ENCODE results near the gene PRR20G. TPM values are rescaled to one million over a fixed set of nuclear protein-coding genes. Genes with fewer than 3 reads are reported as not detected.

The PRR20G gene
- total and polyA plus RNA-seq, 10 of the 15 experiments (the other 5 are each of a cell fraction or from before 2014, with no cell fraction given) = not detected

GRCh38 chr3:127266186-127266585 lies 21.7 kb downstream of the PRR20G start:
- Histone ChIP-seq H2AFZ (ENCODE audit: control insufficient read depth, low read depth, low read length) (no peak overlapping the region), H3K27ac (ENCODE audit: control insufficient read depth, insufficient read depth) (no peak overlapping the region), H3K4me3 (no peak overlapping the region), H3K4me2 (ENCODE audit: control insufficient read depth, insufficient read depth) (no peak overlapping the region), H3K9me3 (replicated peaks; ENCODE audit: control insufficient read depth, insufficient read depth, low read length) (no peaks in the 10 kb centered on the region; the same call in 2 of the 3 replicates), H3K9ac (ENCODE audit: control insufficient read depth, insufficient read depth, low read length) (no peak overlapping the region), H4K20me1 (ENCODE audit: control insufficient read depth, insufficient read depth) (no peaks in the 10 kb centered on the region), H3K4me1 (ENCODE audit: control insufficient read depth, insufficient read depth, low read length) (no peaks in the 10 kb centered on the region), H3K27me3 (replicated peaks in 1 of 2; ENCODE audit: control insufficient read depth in 2 of 2, insufficient read depth in 2 of 2, low read length in 1 of 2) (no peaks in the 10 kb centered on the region; a peak in 1 of 4 replicates), H3K36me3 (ENCODE audit: control insufficient read depth in 2 of 2, insufficient read depth in 2 of 2, low read length in 1 of 2) (no peaks in the 10 kb centered on the region), H3K79me2 (ENCODE audit: control insufficient read depth, insufficient read depth, low read length) (no peaks in the 10 kb centered on the region)
- ATAC-seq = no peak
- RAD21 ChIA-PET (ENCODE audit: unreplicated experiment) = no interaction called here
- DNase-seq (ENCODE audit: low read depth, low spot score) = no peak
- no TSS peak for BruUV-seq (replicated peaks)
- CTCF ChIA-PET = no interaction called here
- SMC1A ChIA-PET (ENCODE audit: uncharacterized antibody, unreplicated experiment) = no interaction called here
- intact Hi-C loops (cut with micrococcal nuclease; ENCODE audit: unreplicated experiment) (no loop called here), in situ Hi-C loops (cut with MboI) (no loop called here)
- POLR2A ChIA-PET = no interaction called here
- no peak for TF ChIP-seq ATF7 (IDR thresholded peaks at IDR 0.05; ENCODE audit: low read depth)
- no peak for TF ChIP-seq SMAD5 (IDR thresholded peaks at IDR 0.05; ENCODE audit: low read depth)
- TF ChIP-seq SMARCA5 (IDR thresholded peaks at IDR 0.05) = no peak
- no peak for TF ChIP-seq RAD51 (IDR thresholded peaks at IDR 0.05)
- TF ChIP-seq, protein P1, sequence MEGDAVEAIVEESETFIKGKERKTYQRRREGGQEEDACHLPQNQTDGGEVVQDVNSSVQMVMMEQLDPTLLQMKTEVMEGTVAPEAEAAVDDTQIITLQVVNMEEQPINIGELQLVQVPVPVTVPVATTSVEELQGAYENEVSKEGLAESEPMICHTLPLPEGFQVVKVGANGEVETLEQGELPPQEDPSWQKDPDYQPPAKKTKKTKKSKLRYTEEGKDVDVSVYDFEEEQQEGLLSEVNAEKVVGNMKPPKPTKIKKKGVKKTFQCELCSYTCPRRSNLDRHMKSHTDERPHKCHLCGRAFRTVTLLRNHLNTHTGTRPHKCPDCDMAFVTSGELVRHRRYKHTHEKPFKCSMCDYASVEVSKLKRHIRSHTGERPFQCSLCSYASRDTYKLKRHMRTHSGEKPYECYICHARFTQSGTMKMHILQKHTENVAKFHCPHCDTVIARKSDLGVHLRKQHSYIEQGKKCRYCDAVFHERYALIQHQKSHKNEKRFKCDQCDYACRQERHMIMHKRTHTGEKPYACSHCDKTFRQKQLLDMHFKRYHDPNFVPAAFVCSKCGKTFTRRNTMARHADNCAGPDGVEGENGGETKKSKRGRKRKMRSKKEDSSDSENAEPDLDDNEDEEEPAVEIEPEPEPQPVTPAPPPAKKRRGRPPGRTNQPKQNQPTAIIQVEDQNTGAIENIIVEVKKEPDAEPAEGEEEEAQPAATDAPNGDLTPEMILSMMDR (IDR thresholded peaks at IDR 0.05 in 2 of 3, conservative IDR thresholded peaks at IDR 0.05 in 1 of 3; ENCODE audit: control insufficient read depth in 2 of 3, extremely low read depth in 1 of 3, insufficient read depth in 1 of 3, low read depth in 3 of 3, low read length in 3 of 3) = no peak
- TF ChIP-seq MEF2A (IDR thresholded peaks at IDR 0.05; ENCODE audit: insufficient read depth, low read depth, low read length) = no peak
- TF ChIP-seq ZNF217 (IDR thresholded peaks at IDR 0.05) = no peak
- TF ChIP-seq FOXK2 (IDR thresholded peaks at IDR 0.05) = no peak
- no peak for TF ChIP-seq EGR1 (IDR thresholded peaks at IDR 0.05; ENCODE audit: borderline replicate concordance in 1 of 2, low read depth in 2 of 2, low read length in 2 of 2)
- TF ChIP-seq, protein P2, sequence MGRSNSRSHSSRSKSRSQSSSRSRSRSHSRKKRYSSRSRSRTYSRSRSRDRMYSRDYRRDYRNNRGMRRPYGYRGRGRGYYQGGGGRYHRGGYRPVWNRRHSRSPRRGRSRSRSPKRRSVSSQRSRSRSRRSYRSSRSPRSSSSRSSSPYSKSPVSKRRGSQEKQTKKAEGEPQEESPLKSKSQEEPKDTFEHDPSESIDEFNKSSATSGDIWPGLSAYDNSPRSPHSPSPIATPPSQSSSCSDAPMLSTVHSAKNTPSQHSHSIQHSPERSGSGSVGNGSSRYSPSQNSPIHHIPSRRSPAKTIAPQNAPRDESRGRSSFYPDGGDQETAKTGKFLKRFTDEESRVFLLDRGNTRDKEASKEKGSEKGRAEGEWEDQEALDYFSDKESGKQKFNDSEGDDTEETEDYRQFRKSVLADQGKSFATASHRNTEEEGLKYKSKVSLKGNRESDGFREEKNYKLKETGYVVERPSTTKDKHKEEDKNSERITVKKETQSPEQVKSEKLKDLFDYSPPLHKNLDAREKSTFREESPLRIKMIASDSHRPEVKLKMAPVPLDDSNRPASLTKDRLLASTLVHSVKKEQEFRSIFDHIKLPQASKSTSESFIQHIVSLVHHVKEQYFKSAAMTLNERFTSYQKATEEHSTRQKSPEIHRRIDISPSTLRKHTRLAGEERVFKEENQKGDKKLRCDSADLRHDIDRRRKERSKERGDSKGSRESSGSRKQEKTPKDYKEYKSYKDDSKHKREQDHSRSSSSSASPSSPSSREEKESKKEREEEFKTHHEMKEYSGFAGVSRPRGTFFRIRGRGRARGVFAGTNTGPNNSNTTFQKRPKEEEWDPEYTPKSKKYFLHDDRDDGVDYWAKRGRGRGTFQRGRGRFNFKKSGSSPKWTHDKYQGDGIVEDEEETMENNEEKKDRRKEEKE (IDR thresholded peaks at IDR 0.05) = no peak
- no peak for TF ChIP-seq ASH2L (IDR thresholded peaks at IDR 0.05; ENCODE audit: borderline replicate concordance, low read depth)
- no peak for TF ChIP-seq SMAD1 (IDR thresholded peaks at IDR 0.05; ENCODE audit: low read depth, partially characterized antibody)
- TF ChIP-seq, protein P3, sequence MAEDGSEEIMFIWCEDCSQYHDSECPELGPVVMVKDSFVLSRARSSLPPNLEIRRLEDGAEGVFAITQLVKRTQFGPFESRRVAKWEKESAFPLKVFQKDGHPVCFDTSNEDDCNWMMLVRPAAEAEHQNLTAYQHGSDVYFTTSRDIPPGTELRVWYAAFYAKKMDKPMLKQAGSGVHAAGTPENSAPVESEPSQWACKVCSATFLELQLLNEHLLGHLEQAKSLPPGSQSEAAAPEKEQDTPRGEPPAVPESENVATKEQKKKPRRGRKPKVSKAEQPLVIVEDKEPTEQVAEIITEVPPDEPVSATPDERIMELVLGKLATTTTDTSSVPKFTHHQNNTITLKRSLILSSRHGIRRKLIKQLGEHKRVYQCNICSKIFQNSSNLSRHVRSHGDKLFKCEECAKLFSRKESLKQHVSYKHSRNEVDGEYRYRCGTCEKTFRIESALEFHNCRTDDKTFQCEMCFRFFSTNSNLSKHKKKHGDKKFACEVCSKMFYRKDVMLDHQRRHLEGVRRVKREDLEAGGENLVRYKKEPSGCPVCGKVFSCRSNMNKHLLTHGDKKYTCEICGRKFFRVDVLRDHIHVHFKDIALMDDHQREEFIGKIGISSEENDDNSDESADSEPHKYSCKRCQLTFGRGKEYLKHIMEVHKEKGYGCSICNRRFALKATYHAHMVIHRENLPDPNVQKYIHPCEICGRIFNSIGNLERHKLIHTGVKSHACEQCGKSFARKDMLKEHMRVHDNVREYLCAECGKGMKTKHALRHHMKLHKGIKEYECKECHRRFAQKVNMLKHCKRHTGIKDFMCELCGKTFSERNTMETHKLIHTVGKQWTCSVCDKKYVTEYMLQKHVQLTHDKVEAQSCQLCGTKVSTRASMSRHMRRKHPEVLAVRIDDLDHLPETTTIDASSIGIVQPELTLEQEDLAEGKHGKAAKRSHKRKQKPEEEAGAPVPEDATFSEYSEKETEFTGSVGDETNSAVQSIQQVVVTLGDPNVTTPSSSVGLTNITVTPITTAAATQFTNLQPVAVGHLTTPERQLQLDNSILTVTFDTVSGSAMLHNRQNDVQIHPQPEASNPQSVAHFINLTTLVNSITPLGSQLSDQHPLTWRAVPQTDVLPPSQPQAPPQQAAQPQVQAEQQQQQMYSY (CRISPR knock-in tag; IDR thresholded peaks at IDR 0.05) = no peak
- no peak for TF ChIP-seq TAF1 (IDR thresholded peaks at IDR 0.05; ENCODE audit: borderline replicate concordance, low read depth, low read length)
- TF ChIP-seq, protein P4, sequence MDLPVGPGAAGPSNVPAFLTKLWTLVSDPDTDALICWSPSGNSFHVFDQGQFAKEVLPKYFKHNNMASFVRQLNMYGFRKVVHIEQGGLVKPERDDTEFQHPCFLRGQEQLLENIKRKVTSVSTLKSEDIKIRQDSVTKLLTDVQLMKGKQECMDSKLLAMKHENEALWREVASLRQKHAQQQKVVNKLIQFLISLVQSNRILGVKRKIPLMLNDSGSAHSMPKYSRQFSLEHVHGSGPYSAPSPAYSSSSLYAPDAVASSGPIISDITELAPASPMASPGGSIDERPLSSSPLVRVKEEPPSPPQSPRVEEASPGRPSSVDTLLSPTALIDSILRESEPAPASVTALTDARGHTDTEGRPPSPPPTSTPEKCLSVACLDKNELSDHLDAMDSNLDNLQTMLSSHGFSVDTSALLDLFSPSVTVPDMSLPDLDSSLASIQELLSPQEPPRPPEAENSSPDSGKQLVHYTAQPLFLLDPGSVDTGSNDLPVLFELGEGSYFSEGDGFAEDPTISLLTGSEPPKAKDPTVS (IDR thresholded peaks at IDR 0.05; ENCODE audit: low read depth, low read length) = no peak
- TF ChIP-seq ZNF384 (IDR thresholded peaks at IDR 0.05; ENCODE audit: borderline replicate concordance, low read depth, low read length) = no peak
- no peak for FAIRE-seq
- WGBS (ENCODE audit: insufficient coverage, insufficient replicate concordance, low lambda C conversion rate, missing lambda C conversion rate) = 27% methylated on average over 10 of the region's 10 CpGs
